LNCAP (cell line): Measurements from ENCODE around the gene CDAN1.

ENCODE experiments used
- TF ChIP-seq, protein P1 (sequence below): fragments of 450-650 bp; IDR thresholded peaks from 2 replicates; pipeline ENCODE4 v1.5.1; 2017; ENCODE audit warnings: mild to moderate bottlenecking

The CDAN1 gene

GRCh38 chr15:42687740-42688139 lies 49.2 kb downstream of the CDAN1 start:
- TF ChIP-seq, protein P1, sequence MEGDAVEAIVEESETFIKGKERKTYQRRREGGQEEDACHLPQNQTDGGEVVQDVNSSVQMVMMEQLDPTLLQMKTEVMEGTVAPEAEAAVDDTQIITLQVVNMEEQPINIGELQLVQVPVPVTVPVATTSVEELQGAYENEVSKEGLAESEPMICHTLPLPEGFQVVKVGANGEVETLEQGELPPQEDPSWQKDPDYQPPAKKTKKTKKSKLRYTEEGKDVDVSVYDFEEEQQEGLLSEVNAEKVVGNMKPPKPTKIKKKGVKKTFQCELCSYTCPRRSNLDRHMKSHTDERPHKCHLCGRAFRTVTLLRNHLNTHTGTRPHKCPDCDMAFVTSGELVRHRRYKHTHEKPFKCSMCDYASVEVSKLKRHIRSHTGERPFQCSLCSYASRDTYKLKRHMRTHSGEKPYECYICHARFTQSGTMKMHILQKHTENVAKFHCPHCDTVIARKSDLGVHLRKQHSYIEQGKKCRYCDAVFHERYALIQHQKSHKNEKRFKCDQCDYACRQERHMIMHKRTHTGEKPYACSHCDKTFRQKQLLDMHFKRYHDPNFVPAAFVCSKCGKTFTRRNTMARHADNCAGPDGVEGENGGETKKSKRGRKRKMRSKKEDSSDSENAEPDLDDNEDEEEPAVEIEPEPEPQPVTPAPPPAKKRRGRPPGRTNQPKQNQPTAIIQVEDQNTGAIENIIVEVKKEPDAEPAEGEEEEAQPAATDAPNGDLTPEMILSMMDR, result no peak

DNA sequence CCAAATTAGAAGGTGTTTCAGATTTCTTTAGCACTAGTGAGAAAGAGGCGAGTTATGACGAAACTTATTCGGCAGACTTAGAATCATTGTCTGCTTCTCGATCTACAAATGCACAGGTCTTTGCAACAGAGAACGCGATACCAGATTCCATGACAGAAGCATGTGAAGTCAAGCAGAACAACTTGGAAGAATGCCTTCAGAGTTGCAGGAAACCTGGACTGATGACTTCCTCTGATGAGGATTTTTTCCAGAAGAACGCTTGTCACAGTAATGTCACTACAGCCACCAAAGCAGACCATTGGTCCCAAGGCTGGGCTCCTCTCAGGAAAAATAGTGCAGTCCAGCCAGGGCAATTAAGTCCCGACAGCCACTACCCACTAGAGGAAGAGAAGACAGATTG lies 50.6 kb downstream of the CDAN1 start:
- TF ChIP-seq, protein P1, result no peak

DNA sequence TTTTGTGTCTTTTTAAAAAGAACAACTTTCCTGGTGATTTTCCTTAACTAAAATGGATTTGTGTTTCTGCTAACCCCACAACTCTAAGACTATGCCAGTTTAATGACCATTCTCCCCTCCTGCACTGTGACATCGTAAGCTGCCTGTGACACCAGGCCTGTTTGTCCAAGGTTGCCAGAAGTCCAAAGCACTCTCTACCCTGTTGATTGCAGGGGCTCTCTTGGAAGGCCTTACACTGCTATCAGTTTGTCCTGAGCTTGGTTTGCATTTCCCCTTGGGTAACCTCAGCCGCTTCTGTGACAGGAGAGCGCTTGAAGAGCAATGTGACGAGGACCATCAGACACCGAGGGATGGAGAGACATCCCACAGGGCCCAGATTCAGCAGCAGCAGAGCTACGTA lies 55.8 kb downstream of the CDAN1 start:
- TF ChIP-seq, protein P1, result no peak

DNA sequence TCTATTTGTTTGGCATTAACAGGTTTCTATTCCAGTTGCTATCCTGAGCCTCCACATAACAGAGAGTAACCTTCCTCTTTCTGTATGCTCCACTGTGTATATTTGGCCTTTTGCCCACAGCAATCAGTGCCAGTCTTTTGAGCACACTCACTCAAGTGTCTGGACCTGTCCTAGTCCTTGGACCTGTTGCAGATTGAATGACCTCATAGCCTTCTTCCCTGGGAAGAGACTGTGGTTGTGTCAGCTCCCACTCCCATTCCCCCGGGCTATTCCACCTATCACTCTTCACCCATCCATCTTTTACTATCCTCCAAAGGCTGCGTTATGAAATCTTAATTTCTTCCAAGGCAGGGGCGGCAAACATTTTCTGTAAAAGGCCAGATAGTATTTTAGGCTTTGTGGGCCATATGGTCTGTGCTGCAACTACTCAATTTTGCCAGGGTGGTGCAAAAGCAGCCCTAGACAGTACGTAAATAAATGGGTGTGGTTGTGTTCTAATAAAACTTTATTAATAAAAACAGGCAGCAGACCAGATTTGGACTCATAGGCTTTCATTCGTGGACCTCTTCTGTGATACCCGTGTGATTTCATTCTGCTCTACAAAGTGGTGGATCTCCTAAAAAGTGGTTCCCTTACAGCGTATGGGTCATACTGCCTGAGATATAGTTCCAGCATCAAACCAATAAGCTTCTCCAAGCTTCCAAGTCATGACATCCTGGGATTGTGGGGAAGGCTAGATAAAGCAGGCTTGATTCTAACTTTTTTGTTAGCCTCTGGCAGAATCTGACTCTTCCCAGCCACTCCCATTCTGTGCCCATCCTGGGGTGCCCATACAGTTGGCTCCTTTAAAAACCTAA lies 57.4 kb downstream of the CDAN1 start:
- TF ChIP-seq, protein P1, result no peak

DNA sequence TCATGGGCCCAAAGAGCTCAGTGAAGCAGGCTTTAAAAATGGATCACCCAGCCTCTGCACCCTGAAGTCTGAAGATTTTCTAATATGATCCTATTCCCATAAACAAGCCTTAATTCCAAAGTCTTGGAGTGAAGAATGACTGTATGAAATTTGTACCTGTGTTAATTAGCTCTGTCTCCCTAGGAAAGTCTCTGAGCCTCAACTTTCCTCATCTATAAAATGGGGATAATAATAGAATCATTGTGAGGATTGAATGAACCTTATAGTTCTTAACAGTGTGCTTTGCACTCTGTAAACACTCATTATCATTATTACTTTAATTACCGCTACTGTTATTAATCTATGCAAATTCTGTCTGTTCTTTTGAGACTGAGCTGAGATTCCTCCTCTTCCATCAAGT lies 61.9 kb downstream of the CDAN1 start:
- TF ChIP-seq, protein P1, result no peak

GRCh38 chr15:42674472-42674871 lies 62.5 kb downstream of the CDAN1 start:
- TF ChIP-seq, protein P1, result no peak
